Progenitor cell of endocrine pancreas (in vitro differentiated cells): ENCODE data around the gene PDE1C. TPM values are rescaled to one million over a fixed set of nuclear protein-coding genes. Genes with fewer than 3 reads are reported as not detected.

Source experiments
- DNase-seq: peaks from one replicate; pipeline ENCODE4 v3.0.0; 2021; ENCODE audit warnings: low spot score; ENCODE audit not compliant: unreplicated experiment
- H3K27ac Mint-ChIP-seq: 2 replicates; pipeline ENCODE4 v1.8.0; 2021; ENCODE audit warnings: mild to moderate bottlenecking, moderate library complexity, mixed read lengths
- H3K27me3 Mint-ChIP-seq: 2 replicates; pipeline ENCODE4 v1.8.0; 2021; ENCODE audit warnings: mixed read lengths
- H3K36me3 Mint-ChIP-seq: 2 replicates; pipeline ENCODE4 v1.8.0; 2022; ENCODE audit warnings: mixed read lengths; ENCODE audit not compliant: insufficient read depth
- H3K4me1 Mint-ChIP-seq: 2 replicates; pipeline ENCODE4 v1.8.0; 2021; ENCODE audit warnings: low read depth, mixed read lengths
- H3K4me3 Mint-ChIP-seq: 2 replicates; pipeline ENCODE4 v1.8.0; 2021; ENCODE audit warnings: low read depth, mild to moderate bottlenecking, moderate library complexity, mixed read lengths
- H3K9me3 Mint-ChIP-seq: 2 replicates; pipeline ENCODE4 v1.8.0; 2021; ENCODE audit warnings: low read depth, mixed read lengths
- total RNA-seq: library from RNA; stranded (reverse); gene quantifications from 2 replicates; pipeline ENCODE4 v1.2.1, GENCODE V29; 2021
- TF ChIP-seq, protein P1 (sequence below): fragments of 200-600 bp; sonication (generic); IDR thresholded peaks from one replicate; pipeline ENCODE4 v1.5.0; 2021; ENCODE audit warnings: antibody characterized with exemption, mild to moderate bottlenecking; ENCODE audit not compliant: unreplicated experiment

The PDE1C gene
- total RNA-seq, 1 donor from 2014 or later: 1.7 TPM

DNA sequence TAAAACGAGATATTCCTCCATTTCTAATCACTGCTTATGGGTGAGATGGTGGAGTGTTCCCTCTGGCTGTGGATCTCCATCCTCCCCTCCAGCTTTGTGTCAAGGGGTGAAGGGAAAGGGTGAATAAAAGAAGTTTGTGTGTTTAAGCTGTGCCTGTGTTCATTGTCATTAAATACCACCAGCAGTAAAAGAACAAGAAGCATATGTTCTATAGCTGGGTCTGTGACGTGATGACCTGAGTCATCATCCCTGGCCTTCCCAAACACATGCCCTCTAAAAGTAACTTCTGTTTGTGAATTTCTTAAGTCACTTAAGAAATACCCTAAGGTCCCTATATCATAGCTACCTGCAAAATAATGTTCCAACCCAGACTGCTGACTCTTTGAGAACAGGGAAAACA lies 278.3 kb downstream of the PDE1C start:
- Mint-ChIP-seq H3K4me3 (no peak overlapping the region), H3K27ac (no peak overlapping the region), H3K9me3 (no peaks in the 10 kb centered on the region), H3K27me3 (peaks cover 5% of the 10 kb centered on the region), H3K36me3 (no peaks in the 10 kb centered on the region), H3K4me1 (no peaks in the 10 kb centered on the region)
- DNase-seq: no peak
- TF ChIP-seq, protein P1, sequence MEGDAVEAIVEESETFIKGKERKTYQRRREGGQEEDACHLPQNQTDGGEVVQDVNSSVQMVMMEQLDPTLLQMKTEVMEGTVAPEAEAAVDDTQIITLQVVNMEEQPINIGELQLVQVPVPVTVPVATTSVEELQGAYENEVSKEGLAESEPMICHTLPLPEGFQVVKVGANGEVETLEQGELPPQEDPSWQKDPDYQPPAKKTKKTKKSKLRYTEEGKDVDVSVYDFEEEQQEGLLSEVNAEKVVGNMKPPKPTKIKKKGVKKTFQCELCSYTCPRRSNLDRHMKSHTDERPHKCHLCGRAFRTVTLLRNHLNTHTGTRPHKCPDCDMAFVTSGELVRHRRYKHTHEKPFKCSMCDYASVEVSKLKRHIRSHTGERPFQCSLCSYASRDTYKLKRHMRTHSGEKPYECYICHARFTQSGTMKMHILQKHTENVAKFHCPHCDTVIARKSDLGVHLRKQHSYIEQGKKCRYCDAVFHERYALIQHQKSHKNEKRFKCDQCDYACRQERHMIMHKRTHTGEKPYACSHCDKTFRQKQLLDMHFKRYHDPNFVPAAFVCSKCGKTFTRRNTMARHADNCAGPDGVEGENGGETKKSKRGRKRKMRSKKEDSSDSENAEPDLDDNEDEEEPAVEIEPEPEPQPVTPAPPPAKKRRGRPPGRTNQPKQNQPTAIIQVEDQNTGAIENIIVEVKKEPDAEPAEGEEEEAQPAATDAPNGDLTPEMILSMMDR: no peak

GRCh38 chr7:31788883-31789680 lies 281.1 kb downstream of the PDE1C start:
- no peak for DNase-seq
- Mint-ChIP-seq H3K36me3 (no peaks in the 10 kb centered on the region), H3K27ac (no peak overlapping the region), H3K27me3 (no peaks in the 10 kb centered on the region), H3K9me3 (no peaks in the 10 kb centered on the region), H3K4me3 (no peak overlapping the region), H3K4me1 (no peaks in the 10 kb centered on the region)
- TF ChIP-seq, protein P1: no peak

GRCh38 chr7:31788445-31788844 lies 281.8 kb downstream of the PDE1C start:
- Mint-ChIP-seq H3K4me1 (no peaks in the 10 kb centered on the region), H3K27me3 (no peaks in the 10 kb centered on the region), H3K4me3 (no peak overlapping the region), H3K9me3 (no peaks in the 10 kb centered on the region), H3K27ac (no peak overlapping the region), H3K36me3 (no peaks in the 10 kb centered on the region)
- no peak for DNase-seq
- TF ChIP-seq, protein P1: no peak

- no peaks in the 10 kb centered on the region for H3K36me3 Mint-ChIP-seq
- no peaks in the 10 kb centered on the region for H3K27me3 Mint-ChIP-seq
- DNase-seq: no peak
- no peak overlapping the region for H3K4me3 Mint-ChIP-seq
- TF ChIP-seq, protein P1: no peak
- H3K9me3 Mint-ChIP-seq: no peaks in the 10 kb centered on the region
- H3K4me1 Mint-ChIP-seq: no peaks in the 10 kb centered on the region
- no peak overlapping the region for H3K27ac Mint-ChIP-seq
Observed at GRCh38 chr7:31786326-31786725, 283.9 kb downstream of the PDE1C start.

GRCh38 chr7:31785101-31785500 lies 285.1 kb downstream of the PDE1C start:
- H3K4me1 Mint-ChIP-seq: peaks cover 2% of the 10 kb centered on the region
- no peak for DNase-seq
- no peak overlapping the region for H3K4me3 Mint-ChIP-seq
- H3K36me3 Mint-ChIP-seq: no peaks in the 10 kb centered on the region
- H3K27ac Mint-ChIP-seq: no peak overlapping the region
- TF ChIP-seq, protein P1: no peak
- no peaks in the 10 kb centered on the region for H3K9me3 Mint-ChIP-seq
- H3K27me3 Mint-ChIP-seq: no peaks in the 10 kb centered on the region
